GM19468 (cell line): Measurements from ENCODE around the gene AP5B1.
"Not testable (repeated sequence)": the region's sequence is repeated elsewhere in the genome, so short reads cannot be mapped to it uniquely, and the experiment has no call there.

Experiments used
- ATAC-seq: cut with Tn5 transposase; IDR thresholded peaks from one replicate; pipeline ENCODE4 v1.9.1; 2021; ENCODE audit warnings: mild to moderate bottlenecking, moderate library complexity, moderate number of reproducible peaks; ENCODE audit not compliant: unreplicated experiment; ENCODE audit errors: extremely low read depth

The AP5B1 gene

DNA sequence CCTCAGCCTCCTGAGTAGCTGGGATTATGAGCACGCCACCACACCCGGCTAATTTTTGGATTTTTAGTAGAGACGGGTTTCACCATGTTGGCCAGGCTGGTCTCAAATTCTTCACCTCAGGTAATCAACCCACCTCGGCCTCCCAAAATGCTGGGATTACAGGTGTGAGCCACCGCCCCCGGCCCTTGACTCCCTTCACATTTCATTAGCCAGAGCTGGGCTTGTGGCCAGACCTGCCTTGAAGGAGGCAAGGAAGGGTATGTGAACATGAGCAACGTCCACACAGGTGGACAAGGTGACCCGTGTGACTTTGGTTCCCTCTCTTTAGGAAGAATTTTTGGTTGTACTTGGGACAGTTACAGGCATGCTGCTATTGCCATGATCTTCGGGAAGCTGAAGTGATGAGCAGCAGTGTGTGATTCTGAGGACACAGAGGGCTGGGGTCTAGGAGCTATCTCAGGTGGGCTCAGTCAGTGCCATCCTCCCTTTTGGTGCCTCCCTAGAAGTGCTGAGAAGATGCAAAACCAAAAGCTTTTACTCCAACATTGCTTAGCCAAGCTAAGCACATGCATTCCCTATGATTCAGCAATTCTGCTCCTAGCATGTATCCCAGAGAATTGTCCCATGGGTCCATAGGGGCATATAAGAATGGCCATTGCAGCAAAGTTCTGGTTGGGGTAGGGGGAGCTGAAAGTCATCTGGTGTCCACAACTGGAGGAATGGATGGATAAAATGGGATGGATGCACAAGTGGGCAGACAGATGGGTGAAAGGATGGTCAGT is 6.1 kb downstream of the AP5B1 start:
- ATAC-seq: no peak

DNA sequence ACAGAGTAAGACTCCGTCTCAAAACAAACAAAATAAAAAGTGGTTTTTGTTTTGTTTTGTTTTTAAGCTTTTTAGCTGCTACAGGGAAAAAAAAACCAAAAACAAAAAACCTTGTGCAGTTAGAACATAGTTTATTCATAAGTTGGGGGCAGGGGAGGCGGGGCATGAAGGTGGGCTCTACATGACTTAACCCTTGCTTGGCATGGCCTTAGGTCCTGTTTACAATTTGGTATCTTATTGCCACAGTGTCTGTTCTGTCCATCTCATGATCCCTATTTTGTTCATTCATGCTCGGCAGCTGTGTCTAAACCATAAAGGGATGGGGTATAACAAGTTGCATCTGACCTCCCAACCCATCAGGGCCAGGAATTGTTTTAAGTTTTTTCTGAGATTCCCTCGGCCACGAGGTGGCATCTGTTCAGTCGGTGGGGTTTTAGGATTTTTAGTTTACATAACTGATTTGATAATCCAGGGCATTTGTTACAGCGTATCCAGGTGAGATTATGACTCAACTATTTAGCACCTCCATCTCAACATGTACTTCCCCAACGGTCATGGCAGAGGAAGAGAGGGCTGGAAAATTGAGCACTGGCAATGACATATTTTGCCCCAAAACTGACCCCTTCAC is 6.9 kb downstream of the AP5B1 start:
- ATAC-seq: no peak

DNA sequence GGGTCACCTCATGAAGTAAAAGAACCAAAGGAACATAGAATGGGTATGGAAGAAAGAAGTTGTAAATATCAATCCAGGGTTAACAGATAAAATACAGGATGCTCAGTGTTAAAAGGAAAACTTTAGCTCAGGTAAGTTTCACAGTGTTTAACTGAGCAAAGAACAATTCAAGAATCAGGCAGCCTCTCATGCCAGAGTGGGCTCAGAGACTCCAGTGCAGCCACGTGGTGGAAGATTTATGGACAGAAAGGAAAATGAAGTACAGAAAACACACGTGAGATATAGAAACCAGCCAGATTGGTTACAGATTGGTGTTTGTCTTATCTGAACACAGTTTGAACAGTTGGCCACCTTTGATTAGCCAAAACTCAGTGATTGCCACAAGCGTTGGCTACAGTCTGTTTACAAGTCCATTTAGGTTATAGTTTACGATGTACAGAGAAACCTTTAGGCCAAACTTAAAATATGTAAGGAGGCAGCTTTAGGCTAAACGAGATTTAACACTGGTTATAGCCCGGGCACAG is 9.1 kb downstream of the AP5B1 start:
- no peak for ATAC-seq

DNA sequence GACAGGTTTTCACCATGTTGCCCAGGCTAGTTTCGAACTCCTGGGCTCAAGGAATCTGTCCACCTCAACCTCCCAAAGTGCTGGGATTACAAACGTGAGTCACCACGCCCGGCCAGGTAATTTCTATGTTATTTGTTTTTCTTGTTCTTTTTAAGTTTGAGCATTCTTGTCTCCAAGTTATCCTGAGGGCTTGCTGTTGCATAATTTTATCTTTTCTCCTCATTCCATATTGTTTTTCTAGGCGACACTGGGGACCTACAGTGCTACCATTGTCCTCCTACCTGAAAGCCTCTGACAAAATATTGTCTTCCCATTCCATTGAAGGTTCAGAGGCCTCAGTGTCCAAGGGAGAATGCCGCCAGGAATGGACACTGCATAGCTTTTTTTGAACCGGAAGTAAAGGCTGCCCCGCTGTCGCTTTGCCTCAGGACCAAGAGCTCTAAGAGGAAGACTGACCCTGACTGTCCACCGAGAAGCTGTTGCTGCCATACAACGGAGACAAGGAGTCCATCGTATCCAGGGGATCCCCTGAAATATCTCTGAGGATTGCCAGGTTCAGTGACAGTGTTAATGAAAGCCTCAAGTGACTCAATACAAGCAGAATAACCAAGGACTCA is 9.7 kb downstream of the AP5B1 start:
- no peak for ATAC-seq

DNA sequence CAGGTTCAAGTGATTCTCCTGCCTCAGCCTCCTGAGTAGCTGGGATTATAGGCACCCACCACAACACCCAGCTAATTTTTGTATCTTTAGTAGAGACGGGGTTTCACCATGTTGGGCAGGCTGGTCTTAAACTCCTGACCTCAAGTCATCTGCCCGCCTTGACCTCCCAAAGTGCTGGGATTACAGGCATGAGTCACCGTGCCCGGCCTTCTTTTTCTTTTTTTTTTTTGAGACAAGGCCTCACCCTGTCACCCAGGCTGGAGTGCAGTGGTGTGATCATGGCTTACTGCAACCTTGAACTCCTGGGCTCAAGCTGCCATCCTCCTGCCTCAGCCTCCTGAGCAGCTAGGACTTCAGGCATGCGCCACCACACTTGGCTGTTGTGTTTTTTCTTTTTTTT is 13.0 kb downstream of the AP5B1 start:
- ATAC-seq: not testable (repeated sequence)

DNA sequence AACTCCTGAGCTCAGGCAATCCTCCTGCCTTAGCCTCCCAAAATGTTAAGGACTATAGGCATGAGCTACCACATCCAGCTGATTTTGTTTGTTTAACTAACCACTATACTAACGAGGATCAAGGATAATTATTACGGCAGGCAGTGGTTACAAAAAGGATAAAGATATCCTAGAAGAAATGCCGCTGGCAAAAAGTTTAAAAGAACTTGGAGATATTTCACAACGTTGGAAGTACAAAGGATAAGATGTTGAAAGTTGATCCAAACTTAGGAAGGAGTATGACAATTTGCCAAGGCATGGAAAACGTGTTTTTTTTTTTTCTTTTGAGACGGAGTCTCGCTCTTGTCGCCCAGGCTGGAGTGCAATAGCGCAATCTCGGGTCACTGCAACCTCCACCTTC is 13.4 kb downstream of the AP5B1 start:
- ATAC-seq: no peak

DNA sequence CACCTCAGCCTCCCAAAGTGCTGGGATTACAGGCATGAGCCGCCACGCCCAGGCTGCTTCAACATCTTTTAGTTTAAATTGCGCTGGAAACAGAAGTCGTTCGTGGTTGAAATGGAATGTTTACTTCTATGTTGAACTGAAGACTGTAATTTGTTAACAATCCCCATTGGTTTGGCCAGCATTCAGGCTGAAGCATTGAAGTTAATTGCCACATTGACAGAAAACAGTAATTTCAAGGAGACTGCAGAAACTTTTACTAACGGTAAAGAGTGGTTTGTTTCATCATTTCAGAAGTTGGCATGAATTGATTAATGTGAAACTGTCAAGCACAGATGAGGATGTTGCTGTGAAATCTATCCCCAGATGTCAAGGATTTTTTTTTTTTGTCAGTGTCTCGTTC is 14.2 kb downstream of the AP5B1 start:
- ATAC-seq: no peak

DNA sequence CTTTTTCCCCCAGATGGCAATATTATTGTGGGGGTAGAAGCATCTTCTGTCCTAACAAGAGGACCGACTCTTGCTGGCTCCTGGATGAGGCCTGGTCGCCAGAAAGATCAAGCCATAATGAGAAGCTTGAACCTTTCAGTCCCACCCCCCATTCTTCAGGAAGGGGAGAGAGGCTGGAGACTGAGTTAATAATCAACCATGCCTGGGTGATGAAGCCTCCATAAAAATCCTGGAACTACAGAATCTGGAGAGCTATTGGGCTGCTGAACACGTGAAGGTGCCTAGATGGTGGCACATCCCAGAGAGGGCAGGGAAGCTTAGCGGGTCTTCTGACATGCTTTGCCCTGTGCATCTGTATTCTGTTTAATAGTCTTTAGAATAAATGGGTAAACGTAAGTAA is 16.3 kb downstream of the AP5B1 start:
- no peak for ATAC-seq

DNA sequence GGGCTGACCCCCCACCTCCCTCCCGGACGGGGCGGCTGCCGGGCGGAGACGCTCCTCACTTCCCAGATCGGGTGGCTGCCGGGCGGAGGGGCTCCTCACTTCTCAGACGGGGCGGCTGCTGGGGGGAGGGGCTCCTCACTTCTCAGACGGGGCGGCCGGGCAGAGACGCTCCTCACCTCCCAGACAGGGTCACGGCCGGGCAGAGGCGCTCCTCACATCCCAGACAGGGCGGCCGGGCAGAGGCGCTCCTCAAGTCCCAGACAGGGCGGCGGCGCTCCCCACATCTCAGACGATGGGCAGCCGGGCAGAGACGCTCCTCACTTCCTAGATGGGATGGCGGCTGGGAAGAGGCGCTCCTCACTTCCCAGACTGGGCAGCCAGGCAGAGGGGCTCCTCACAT is 18.0 kb downstream of the AP5B1 start:
- ATAC-seq: not testable (repeated sequence)

DNA sequence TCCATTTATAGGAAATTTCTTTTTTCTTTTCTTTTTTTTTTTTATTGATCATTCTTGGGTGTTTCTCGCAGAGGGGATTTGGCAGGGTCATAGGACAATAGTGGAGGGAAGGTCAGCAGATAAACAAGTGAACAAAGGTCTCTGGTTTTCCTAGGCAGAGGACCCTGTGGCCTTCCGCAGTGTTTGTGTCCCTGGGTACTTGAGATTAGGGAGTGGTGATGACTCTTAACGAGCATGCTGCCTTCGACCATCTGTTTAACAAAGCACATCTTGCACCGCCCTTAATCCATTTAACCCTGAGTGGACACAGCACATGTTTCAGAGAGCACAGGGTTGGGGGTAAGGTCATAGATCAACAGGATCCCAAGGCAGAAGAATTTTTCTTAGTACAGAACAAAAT is 18.6 kb downstream of the AP5B1 start:
- not testable (repeated sequence) for ATAC-seq

DNA sequence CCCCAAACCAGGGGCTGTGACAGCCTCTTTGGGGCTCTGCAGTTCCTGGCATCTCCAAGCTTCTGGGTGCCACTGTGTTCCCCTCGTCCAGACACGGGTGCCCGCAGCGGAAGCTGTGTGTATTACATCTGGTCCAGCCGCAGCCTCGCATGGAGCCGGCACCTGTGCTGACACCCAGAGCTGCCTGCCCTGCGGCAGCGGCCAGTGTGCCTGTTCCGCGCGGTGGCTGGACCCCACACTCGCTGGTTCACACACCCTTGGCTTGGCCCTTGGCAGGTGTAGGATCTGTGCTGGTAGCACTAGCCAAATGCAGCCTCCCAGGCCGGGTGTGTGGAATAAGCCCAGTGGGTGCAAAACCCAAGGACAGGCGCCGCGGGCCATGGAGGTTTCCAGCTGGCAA is 35.7 kb downstream of the AP5B1 start:
- ATAC-seq: no peak

DNA sequence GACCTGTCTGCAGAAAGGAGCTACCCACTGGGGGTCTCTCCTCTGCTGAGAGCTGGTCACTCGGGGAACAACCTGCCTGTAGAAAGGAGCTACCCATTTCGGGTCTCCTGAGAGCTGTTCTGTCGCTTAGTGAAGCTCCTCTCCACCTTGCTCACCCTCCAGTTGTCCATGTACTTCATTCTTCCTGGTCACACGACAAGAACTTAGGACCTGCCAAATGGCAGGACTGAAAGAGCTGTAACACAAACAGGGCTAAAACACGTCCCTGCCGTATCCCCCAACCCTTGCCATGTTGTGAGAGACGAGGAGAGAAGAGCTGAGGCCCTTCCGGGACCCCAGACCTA is 36.1 kb downstream of the AP5B1 start:
- ATAC-seq: no peak

DNA sequence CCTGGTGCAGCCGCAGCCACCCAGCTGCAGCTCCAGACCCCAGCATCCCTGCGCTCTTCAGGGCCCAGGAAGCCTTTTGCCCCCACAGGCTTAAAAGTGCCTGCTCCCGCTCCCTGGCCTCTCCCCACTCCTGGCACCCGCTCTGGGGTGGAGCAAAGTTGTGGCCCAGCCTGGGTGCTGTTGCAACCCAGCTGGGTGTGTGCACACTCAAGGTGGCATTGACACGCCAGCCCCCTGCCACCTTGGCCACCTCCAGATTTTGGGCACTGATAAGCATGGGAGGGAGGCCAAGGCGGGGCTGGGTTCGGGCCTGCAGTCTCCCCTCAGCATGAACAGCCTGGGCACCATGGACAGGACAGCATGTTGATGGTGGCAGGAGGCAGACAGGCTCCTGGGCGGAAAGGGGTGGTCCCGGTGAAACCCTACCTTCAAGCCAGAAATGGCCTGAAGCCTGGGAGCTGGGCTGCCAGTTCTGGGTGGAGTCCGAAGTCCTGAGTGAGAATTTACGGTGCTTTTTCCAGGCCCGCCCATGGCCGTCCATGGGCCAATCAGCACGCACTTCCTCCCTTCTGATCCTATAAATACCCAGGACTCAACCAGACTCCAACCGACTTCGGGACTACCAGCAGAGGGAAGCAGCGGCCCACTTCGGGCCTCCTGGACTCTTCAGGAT is 36.6 kb downstream of the AP5B1 start:
- ATAC-seq: no peak

DNA sequence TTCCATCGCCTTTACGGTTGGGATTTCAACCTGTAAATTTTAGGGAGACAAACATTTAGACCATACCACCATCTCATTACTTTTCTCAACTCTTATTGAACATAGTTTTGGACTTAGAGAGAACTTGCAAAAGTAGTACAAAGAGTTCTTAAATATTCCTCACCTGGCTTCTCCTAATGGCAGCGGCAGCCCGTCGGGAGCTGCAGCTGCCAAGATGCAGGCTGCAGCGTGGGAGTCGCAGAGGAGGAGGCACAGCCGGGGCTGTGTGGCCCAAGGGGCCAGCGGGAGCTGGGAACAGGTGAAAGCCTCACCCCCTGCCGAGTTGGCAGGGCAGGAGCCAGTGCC is 37.1 kb downstream of the AP5B1 start:
- no peak for ATAC-seq

DNA sequence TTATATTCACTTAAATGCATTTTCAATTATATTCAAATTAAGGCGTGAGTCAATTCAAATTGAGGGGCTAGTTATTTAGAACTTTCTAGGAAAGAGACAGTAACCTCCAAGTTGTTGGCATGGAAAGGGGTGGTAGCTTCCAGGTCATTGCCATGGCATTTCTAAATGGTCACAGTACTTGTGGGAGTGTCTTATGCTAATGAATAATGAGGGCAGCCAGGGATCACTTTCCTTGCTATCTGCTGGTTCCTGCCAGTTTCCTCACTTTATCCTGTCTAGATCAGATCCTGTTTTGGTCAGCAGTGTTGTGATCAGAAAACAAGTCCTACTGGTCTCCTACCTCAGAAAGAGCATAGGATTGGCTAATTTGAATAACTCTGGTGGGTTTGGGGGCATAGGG is 38.4 kb downstream of the AP5B1 start:
- no peak for ATAC-seq

DNA sequence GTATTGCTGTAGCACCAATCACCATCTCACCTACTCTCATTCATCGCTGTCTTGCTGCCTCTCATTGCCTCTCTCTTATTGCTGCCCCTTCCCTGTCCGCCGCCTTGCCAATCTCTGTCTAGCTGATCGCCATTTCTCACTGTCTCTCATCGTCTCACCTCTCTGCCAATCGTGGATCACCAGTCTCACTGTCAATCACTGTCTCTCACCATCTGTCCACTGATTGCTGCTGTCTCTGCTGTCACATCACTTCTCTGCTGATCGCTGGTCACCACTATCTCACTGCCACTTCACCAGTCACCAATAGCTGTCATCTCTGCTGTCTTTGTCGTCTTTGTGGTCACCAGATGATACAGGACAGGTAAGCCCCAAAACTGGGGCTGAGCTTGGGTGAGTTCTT is 39.6 kb downstream of the AP5B1 start:
- no peak for ATAC-seq

DNA sequence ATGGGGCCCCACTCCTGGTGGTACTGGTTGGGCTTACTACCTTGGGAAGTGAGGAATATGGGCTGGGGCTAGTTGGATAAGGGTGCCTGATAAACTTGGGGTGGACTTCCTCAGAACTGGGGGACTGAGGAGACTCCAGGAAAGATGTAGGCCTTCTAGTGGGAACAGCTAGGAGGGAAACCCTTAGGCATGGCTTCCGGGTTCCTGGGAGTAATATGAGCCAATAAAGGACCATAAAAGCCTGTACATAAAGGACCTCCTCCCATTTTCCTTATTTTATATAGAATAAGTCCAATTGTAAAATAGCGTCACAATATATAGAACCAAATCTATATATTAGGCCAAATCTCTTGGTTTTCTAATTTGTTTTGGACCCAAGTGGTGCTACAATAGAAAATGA is 41.8 kb downstream of the AP5B1 start:
- no peak for ATAC-seq

DNA sequence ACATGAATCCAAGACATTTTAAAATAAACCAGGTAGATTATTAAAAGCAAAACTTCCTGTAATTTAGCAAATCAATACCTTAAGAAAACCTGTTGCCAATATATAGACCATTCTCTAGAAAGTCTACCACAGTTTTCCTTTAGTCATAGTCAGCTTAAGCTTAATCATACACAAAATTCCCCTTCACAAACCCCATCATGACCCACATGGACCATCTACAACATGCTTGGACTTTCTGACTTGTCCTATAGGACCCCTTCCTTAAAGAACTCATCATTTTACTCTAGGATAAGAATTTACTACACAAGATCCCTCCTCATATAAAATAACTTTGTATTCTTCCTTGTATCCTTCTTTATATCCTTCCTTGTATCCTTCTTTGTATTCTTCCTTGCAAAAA is 44.0 kb downstream of the AP5B1 start:
- ATAC-seq: no peak

DNA sequence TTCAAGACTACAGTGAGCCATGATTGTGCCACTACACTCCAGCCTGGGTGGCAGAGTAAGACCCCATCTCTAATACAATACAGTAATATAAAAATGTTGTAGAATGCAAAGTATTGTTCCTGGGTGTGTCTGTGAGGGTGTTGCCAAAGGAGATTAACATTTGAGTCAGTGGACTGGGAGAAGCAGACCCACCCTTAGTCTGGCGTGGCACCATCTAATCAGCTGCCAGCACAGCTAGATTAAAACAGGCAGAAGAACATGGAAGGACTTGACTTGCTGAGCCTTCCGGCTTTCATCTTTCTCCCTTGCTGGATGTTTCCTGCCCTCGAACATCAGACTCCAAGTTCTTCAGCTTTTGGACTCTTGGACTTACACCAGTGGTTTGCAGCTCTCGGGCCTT is 45.7 kb downstream of the AP5B1 start:
- ATAC-seq: not testable (repeated sequence)

DNA sequence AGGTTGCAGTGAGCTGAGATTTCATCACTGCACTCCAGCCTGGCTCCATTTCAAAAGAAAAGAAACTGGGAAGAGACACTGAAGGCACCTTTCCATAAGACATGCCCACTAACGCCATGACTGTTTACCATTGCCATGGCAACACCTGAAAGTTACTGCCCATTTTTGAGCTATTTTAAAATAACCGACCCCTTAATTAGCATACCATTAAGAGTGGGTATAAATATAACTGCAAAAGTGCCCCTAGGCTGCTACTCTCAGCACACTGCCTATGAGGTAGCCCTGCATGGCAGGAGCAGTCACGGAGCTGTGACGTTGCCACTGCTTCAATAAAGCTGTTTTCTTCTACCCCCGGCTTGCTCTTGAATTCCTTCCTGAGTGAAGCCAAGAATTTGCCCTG is 50.3 kb downstream of the AP5B1 start:
- no peak for ATAC-seq

DNA sequence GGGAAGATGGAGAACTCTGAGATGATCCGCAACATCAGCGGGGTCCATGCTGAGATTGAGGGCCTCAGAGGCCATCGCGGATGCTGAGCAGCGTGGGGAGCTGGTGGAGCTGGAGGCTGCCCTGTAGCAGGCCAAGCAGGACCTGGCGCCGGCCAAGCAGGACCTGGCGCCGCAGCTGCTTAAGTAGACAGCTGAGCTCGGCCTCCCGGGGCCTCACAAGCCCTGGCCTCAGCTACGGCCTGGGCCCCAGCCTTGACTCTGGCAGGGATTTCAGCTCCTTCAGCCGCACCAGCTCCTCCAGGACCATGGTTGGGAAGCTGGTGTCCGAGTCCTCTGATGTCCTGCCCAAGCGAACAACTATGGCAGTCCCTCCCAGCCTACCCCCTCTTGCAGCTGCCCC is 52.9 kb downstream of the AP5B1 start:
- ATAC-seq: no peak
